Left lung (tissue), 10 donors: ENCODE measurements around the gene ARNT2. TPM values are rescaled to one million over a fixed set of nuclear protein-coding genes. Genes with fewer than 3 reads are reported as not detected.
A peak's percentile ranks its signal among the peaks of the same experiment; 100 is the strongest.

Experiments
- ATAC-seq: fragments of 200-7000 bp; cut with Tn5 transposase; one replicate; pipeline ENCODE4 v1.9.1; 2020; ENCODE audit warnings: moderate library complexity
- DNase-seq, 4 donors: peaks; one replicate each; pipeline ENCODE4 v3.0.0-alpha.2; 2013 to 2020
- H3K27ac ChIP-seq, 2 donors: fragments of 200-600 bp; sonication (generic) in 1 of 2; one replicate each; pipeline versions ENCODE4 v1.5.0 to v1.8.0; 2020 to 2021
- H3K27me3 ChIP-seq, 2 donors: fragments of 200-600 bp; sonication (generic) in 1 of 2; one replicate each; pipeline versions ENCODE4 v1.5.0 to v1.8.0; 2020 to 2021
- H3K36me3 ChIP-seq, 2 donors: fragments of 200-600 bp; sonication (generic) in 1 of 2; one replicate each; pipeline versions ENCODE4 v1.5.0 to v1.8.0; 2020 to 2021
- H3K4me1 ChIP-seq, 2 donors: fragments of 200-600 bp; one replicate each; pipeline ENCODE4 v1.8.0; 2021
- H3K4me3 ChIP-seq, 2 donors: fragments of 200-600 bp; sonication (generic) in 1 of 2; one replicate each; pipeline versions ENCODE4 v1.5.0 to v1.8.0; 2020 to 2021; ENCODE audit warnings: mild to moderate bottlenecking in 1 of 2
- H3K9me3 ChIP-seq, 2 donors: fragments of 200-600 bp; sonication (generic) in 1 of 2; one replicate each; pipeline versions ENCODE4 v1.5.0 to v1.8.0; 2020 to 2021
- CTCF ChIP-seq, 2 donors: fragments of 200-600 bp; sonication (generic) in 1 of 2; IDR thresholded peaks; one replicate each; pipeline versions ENCODE4 v1.5.0 to v1.8.0; 2021; ENCODE audit warnings: antibody characterized with exemption in 2 of 2
- intact Hi-C, 2 donors: fragments of 100-400 bp; cut with DNase I; formaldehyde crosslinking; loops; one replicate each; pipeline versions ENCODE4 v1.11.2 to v1.14.2; 2022
- polyA plus RNA-seq, 6 donors: library from polyadenylated mRNA; unstranded; fragments of 120-200 nt; gene quantifications; one replicate each; pipeline ENCODE4 v1.2.1, GENCODE V29; 2013; ENCODE audit not compliant: insufficient read length in 6 of 6
- total RNA-seq, 2 donors: library from RNA; stranded (reverse); fragmentation: NEBNext Ultra II Directional; extraction: Animal tissue kit (Norgen Biotek cat#: 25700); gene quantifications; one replicate each; pipeline ENCODE4 v1.2.1, GENCODE V29; 2021
- donor health status: DM: no; HTN: yes; CAD: no.
- donor health status: DM: no; HTN: no; CAD: no.

ARNT2 gene
- total and polyA plus RNA-seq, 8 donors: 9.7 to 50.8 (median 33.7) TPM

GRCh38 chr15:80564056-80564455, 159.9 kb downstream of the ARNT2 start:
- Histone ChIP-seq H3K4me3 (no peak overlapping the region), H3K27ac (no peak overlapping the region), H3K9me3 (no peaks in the 10 kb centered on the region), H3K27me3 (no peaks in the 10 kb centered on the region), H3K4me1 (peaks cover 7 to 24% of the 10 kb centered on the region in 2 donors), H3K36me3 (no peaks in the 10 kb centered on the region)
- no peak for ATAC-seq
- DNase-seq: no peak
- TF ChIP-seq CTCF (IDR thresholded peaks at IDR 0.05): no peak
- intact Hi-C loops: no loop called here

DNA sequence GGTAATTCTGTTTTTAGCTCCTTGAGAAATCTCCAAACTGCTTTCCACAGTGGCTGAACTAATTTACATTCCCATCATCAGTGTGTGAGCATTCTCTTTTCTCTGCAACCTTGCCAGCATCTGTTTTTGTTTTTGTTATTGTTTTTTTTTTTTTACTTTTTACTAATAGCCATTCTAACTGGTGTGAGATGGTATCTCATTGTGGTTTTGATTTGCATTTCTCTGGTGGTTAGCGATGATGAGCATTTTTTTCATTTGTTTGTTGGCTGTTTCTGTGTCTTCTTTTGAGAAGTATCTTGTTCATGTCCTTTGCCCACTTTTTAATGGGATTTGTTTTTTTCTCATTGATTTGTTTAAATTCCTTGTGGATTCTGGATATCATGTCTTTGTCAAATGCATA, 161.2 kb downstream of the ARNT2 start:
- TF ChIP-seq CTCF (IDR thresholded peaks at IDR 0.05): no peak
- intact Hi-C loops: loop anchor here in 1 of 2 donors (5.0 kb wide), 1 partner anchor 212 kb away; the partner anchor contains the start of gene CEMIP

DNA sequence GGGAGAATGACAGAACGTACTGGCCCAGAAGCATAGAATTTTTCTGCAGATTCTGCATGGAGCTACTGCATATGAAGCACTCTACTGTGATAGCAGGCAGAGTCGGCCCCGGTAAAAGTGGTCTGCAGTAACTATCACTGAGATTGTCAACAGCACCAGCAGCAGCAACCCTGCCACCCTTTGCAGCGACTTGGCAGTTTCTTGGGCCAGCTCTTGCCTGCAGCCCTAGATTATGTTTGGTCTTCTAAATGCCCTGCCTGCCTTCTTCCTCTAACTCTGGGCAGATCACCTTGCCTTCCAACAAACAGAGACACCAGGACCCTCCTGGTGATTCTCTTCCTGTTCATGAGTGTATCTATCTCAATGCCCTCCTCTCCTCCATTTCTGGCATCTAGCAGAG, 161.8 kb downstream of the ARNT2 start:
- H3K4me3 ChIP-seq: no peak overlapping the region
- DNase-seq (no peak), ATAC-seq (no peak)
- H3K9me3 ChIP-seq: no peaks in the 10 kb centered on the region
- intact Hi-C loops: loop anchor here in 1 of 2 donors (5.0 kb wide), 1 partner anchor 211 kb away; the partner anchor contains the start of gene CEMIP
- H3K27me3 ChIP-seq: no peaks in the 10 kb centered on the region
- no peak overlapping the region for H3K27ac ChIP-seq
- peaks cover 7% of the 10 kb centered on the region in 2 donors for H3K4me1 ChIP-seq
- no peaks in the 10 kb centered on the region for H3K36me3 ChIP-seq
- TF ChIP-seq CTCF (IDR thresholded peaks at IDR 0.05): no peak

More for the DNA sequence above, 161.2 kb downstream of the ARNT2 start:
- no peaks in the 10 kb centered on the region for H3K36me3 ChIP-seq
- no peaks in the 10 kb centered on the region for H3K9me3 ChIP-seq
- ATAC-seq (no peak), DNase-seq (no peak)
- H3K27ac ChIP-seq: no peak overlapping the region
- no peaks in the 10 kb centered on the region for H3K27me3 ChIP-seq
- H3K4me1 ChIP-seq: peaks cover 7 to 12% of the 10 kb centered on the region in 2 donors
- H3K4me3 ChIP-seq: no peak overlapping the region

GRCh38 chr15:80567721-80568157, 163.6 kb downstream of the ARNT2 start:
- TF ChIP-seq CTCF (IDR thresholded peaks at IDR 0.05): peak; percentile 57 to 69
- Histone ChIP-seq H3K9me3 (no peaks in the 10 kb centered on the region), H3K4me1 (peaks cover 7% of the 10 kb centered on the region in 2 donors), H3K36me3 (no peaks in the 10 kb centered on the region), H3K4me3 (no peak overlapping the region), H3K27me3 (no peaks in the 10 kb centered on the region), H3K27ac (no peak overlapping the region)
- intact Hi-C loops: loop anchor here in 1 of 2 donors (5.0 kb wide), 1 partner anchor 210 kb away; the partner anchor contains the start of gene CEMIP
- ATAC-seq (peak; percentile 92), DNase-seq (peak in 2 of 4 donors; percentile 57 to 83)

DNA sequence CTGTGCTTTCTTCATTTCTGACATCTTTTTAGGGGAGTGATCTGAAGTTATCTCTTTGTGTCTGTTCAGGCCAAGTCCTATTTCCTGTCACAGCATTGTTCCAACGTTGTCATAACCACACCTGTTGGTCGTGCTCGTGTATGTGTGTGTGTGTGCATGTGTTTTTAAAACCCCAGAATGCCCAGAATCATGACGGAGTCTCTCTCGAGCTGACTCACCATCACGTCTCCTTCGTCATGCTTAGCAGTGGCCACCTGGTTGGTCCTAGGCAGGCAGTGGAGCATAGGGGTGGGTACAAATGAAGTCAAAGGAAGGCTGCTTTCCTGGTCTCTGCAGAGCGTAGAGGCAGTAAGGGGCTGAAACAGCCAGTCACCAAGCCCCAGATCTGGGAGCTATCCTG, 164.1 kb downstream of the ARNT2 start:
- no peak overlapping the region for H3K4me3 ChIP-seq
- TF ChIP-seq CTCF (IDR thresholded peaks at IDR 0.05): no peak
- DNase-seq: no peak
- H3K9me3 ChIP-seq: no peaks in the 10 kb centered on the region
- intact Hi-C loops: loop anchor here in 1 of 2 donors (5.0 kb wide), 1 partner anchor 209 kb away; the partner anchor contains the start of gene CEMIP
- no peaks in the 10 kb centered on the region for H3K36me3 ChIP-seq
- H3K27ac ChIP-seq: no peak overlapping the region
- peaks cover 7% of the 10 kb centered on the region in 2 donors for H3K4me1 ChIP-seq
- ATAC-seq: no peak
- H3K27me3 ChIP-seq: no peaks in the 10 kb centered on the region
